ENCODE data around the gene VPS39.
"Not testable (repeated sequence)": the region's sequence is repeated elsewhere in the genome, so short reads cannot be mapped to it uniquely, and the experiment has no call there.

DNA sequence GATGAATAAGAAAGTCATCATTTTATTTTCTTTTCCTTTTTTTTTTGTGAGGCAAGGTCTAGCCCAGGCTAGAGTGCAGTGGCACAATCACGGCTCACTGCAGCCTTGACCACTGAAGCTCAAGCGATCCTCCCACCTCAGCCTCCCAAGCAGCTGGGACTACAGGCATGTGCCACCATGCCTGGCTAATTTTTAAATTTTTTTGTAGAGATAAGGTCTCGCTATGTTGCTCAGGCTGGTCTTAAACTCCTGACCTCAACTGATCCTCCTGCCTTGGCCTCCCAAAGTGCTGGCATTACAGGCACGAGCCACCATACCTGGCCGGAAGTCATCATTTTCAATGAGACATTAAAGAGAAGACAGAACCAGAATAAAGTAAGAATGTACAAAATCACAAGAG, 20.9 kb upstream of the VPS39 start:
- TF ChIP-seq POLR2A, CTCF, EP300 (IDR thresholded peaks at IDR 0.05): not testable (repeated sequence)

All from ovary (tissue), 3 donors.